ENCODE results near the gene SSC5D. TPM values are rescaled to one million over a fixed set of nuclear protein-coding genes. Genes with fewer than 3 reads are reported as not detected.

SSC5D gene
- total and polyA plus RNA-seq, 2 of the 4 experiments (the other 2 are of a cell fraction), result 1.4 to 19.1 TPM

DNA sequence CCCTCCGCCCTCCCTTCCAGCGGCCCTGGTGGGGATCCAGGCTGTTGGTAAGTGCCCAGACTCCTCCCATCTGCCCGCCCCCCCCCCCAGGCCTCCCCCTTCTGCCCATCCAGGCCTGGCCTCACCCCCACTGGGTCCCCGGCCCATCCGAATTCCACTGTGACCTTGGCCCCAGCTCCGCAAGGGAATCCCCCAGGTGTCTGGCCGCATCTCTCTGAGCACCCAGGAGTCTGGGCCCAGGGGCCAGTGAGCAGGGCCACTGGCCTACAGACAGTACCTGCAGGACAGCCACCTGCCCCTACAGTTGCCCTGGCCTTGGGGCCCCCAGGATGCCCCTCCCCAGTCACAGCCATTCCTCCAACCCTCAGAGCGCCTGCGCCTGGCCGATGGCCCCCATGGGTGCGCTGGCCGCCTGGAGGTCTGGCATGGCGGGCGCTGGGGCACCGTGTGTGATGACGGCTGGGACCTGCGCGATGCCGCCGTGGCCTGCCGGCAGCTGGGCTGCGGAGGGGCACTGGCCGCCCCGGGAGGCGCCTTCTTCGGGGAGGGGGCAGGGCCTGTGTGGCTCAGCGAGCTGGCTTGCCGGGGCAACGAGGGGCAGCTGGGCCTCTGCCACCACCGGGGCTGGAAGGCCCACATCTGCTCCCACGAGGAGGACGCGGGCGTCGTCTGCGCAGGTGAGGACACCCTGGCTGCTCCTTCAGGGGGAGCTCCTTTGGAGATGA is 912 bp downstream of the SSC5D start:
- H3K4me3 ChIP-seq (ENCODE audit: insufficient read depth, low read depth, low read length), result no peak overlapping the region
- H2BK15ac ChIP-seq (ENCODE audit: low read depth, low read length), result no peak overlapping the region
- peak overlapping the region; percentile 54 for H2AFZ ChIP-seq (replicated peaks; ENCODE audit: low read length, poor library complexity)
- peak overlapping the region; percentile 31; the same call in 1 of the 2 replicates for H2BK20ac ChIP-seq (ENCODE audit: low read depth, low read length)
- H4K8ac ChIP-seq (ENCODE audit: low read depth in 2 of 2, low read length in 2 of 2), result no peak overlapping the region; a peak in 2 of 4 replicates
- in situ Hi-C loops (cut with MboI; ENCODE audit: low sequenced_read_pairs) (loop anchor here (25.0 kb wide), 1 partner anchor 1027 kb away; the partner anchor contains the start of genes CDC42EP5 and LENG9), intact Hi-C loops (cut with micrococcal nuclease) (no loop called here), dilution Hi-C loops (cut with HindIII; ENCODE audit: low sequenced_read_pairs, unreplicated experiment) (no loop called here)
- H4K5ac ChIP-seq (ENCODE audit: low read depth, low read length), result no peak overlapping the region
- POLR2A ChIA-PET (ENCODE audit: unreplicated experiment), result no interaction called here
- CTCF ChIA-PET, result no interaction called here
- no peaks in the 10 kb centered on the region for H3K9me3 ChIP-seq (ENCODE audit: control insufficient read depth, insufficient read depth, low read length)
- H2BK120ac ChIP-seq (ENCODE audit: low read depth, low read length), result peak overlapping the region; percentile 42; the same call in 1 of the 2 replicates
- no peak overlapping the region for H3K14ac ChIP-seq (replicated peaks; ENCODE audit: low read depth, low read length)
- WGBS, 2 experiments (ENCODE audit: extremely low coverage in 2 of 2, insufficient read length in 1 of 2), result 60% methylated on average over 26 of the region's 36 CpGs; no CpG with 5 or more reads in 1 of the 2 experiments
- H3K36me3 ChIP-seq (ENCODE audit: control insufficient read depth, insufficient read depth, low read length), result no peaks in the 10 kb centered on the region
- peak overlapping the region; percentile 96 for H3K4ac ChIP-seq (ENCODE audit: low read depth, low read length)
- no peak overlapping the region for H3K27ac ChIP-seq (ENCODE audit: insufficient read depth, low read length)
- peak overlapping the region; percentile 80 for H2AK9ac ChIP-seq (replicated peaks; ENCODE audit: low read depth, low read length, poor library complexity)
- no peak overlapping the region; the same call in 1 of the 2 replicates for H2AK5ac ChIP-seq (ENCODE audit: low read depth, low read length)
- H3K56ac ChIP-seq (ENCODE audit: extremely low read depth, insufficient read depth, low read length), result no peak overlapping the region
- H4K20me1 ChIP-seq (ENCODE audit: insufficient read depth, low read length), result 0 out of 2 replicates have a peak, but pooled peaks cover 4% of the 10 kb centered on the region
- H3K9me1 ChIP-seq (ENCODE audit: insufficient read depth, low read length), result peaks cover 7% of the 10 kb centered on the region
- H2BK5ac ChIP-seq (ENCODE audit: low read depth, low read length, poor library complexity, severe bottlenecking), result peak overlapping the region; percentile 9
- no peak overlapping the region for H4K91ac ChIP-seq (ENCODE audit: insufficient read depth, low read depth, low read length)
- DNase-seq, result no peak
- BruUV-seq (replicated peaks), result no TSS peak
- ATAC-seq (ENCODE audit: low read depth), result no peak
- H3K27me3 ChIP-seq (ENCODE audit: control insufficient read depth, insufficient read depth, low read length), result no peaks in the 10 kb centered on the region
- no peak overlapping the region for H3K18ac ChIP-seq (ENCODE audit: low read depth, low read length)
- no peak overlapping the region for H3K23ac ChIP-seq (ENCODE audit: low read depth, low read length)
- no peak overlapping the region for H3K9ac ChIP-seq (ENCODE audit: low read depth, low read length)
- peaks cover 5 to 34% of the 10 kb centered on the region in 2 experiments for H3K79me1 ChIP-seq (ENCODE audit: low read depth in 1 of 2, low read length in 2 of 2)
- no peak overlapping the region; the same call in 1 of the 2 replicates for H3K4me2 ChIP-seq (ENCODE audit: low read depth, low read length)
- H3K4me1 ChIP-seq (ENCODE audit: control insufficient read depth, insufficient read depth, low read length), result peaks cover 41% of the 10 kb centered on the region
- TF ChIP-seq POLR2A (IDR thresholded peaks at IDR 0.05; ENCODE audit: low read depth, low read length), result no peak
- peak; percentile 6; the same call in 1 of the 2 replicates for TF ChIP-seq MAZ (IDR thresholded peaks at IDR 0.05; ENCODE audit: borderline replicate concordance, low read depth, low read length)
- TF ChIP-seq SMC3 (IDR thresholded peaks at IDR 0.05; ENCODE audit: low read depth, low read length), result no peak

All from IMR-90 (cell line).